HG03460 (cell line): ENCODE measurements around the gene CCSER1.

Experiments used
- ATAC-seq: cut with Tn5 transposase; IDR thresholded peaks from one replicate; pipeline ENCODE4 v1.9.1; 2021; ENCODE audit not compliant: unreplicated experiment

The CCSER1 gene

DNA sequence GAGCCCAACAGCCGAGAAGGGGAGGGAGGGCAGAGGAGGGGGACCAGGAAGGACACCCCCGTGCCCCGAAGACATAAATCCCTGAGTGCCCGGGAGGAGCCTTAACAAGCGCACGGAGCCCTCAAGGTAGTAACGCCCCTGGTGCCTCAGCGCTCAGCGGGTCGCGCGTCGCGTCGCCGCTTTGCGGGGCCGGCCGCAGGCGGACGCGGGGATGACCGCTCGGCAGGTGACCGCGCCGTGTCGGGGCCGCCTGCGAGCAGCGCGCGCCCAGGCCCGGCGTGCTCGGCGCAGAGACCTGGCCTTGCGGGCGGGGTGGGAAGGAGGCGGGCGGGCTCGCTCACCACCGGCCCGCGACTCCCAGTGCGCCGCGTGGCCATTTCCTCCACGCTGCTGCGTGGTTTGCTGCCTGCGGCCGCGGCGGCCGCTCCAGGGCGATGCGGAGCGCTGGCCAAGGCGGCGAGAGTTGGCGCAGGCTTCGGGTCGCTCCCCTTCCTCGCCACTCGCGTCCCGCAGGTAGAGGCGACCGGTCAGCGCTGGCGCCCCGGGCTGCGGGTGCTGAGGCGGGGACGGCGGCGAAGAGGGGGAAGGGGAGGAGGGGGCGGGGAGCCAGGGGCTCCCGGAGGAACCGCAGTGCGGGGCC is 632 bp downstream of the CCSER1 start:
- peak; percentile 23 for ATAC-seq

DNA sequence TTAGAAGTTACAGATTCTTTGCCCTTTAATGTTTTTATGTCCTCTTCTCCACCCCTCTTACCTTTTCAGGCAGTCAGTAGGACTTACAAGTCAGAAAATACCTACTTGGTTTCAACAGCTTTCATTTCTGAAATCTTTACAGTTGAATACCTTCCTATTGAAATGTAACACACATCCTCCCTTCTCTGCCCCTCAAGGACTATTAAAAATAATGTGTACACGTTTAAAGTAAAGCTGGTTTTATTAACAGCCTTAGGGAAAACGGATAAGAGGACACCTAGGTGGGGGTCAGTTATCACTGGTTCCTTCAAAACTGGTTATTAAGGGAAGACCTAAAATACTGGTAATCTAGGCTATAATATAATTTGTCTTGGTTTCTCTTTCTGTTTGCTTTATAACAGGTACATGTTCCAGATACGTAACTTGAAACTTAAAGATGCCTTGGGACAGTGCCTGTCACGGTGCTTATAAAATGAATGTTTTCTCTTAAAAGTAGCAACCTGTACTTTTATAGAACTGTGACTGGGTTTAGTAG is 1.8 kb downstream of the CCSER1 start:
- no peak for ATAC-seq

DNA sequence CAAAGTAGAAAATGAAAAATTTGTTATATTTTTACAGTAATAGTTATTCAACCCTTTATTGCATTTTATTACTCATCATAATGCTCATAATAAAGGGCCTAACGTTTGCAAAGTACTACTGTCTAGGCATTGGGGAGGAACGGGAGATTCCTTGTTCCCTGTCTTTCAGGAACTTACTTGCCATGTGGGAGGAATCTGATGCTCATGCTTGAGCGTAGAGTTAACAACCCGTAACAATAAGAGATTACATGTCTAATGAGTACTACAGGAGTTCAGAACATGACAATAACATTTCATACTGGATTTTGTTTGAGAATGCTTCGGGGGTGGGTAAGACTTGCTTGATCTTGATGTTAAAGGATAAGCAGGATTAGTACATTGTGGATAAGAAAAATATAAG is 2.9 kb downstream of the CCSER1 start:
- no peak for ATAC-seq

DNA sequence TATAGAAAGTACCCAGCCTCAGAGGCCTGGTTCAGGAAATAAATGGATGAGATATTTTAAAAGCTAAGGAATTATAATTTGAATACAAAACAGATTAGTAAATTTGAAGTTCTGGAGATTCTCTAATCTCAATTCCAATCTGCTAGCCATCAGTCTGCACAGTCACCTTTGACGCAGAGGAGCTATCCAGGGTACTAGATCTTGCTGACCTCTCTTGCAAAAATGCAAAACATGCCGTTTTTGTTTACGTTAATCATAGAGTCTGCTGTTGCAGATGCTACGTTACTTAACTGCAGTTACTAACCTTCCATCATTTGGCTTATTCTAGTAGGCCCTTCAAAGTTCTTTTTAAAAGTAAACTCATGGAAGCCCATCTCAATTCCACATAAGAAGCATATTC is 10.4 kb downstream of the CCSER1 start:
- ATAC-seq: no peak

DNA sequence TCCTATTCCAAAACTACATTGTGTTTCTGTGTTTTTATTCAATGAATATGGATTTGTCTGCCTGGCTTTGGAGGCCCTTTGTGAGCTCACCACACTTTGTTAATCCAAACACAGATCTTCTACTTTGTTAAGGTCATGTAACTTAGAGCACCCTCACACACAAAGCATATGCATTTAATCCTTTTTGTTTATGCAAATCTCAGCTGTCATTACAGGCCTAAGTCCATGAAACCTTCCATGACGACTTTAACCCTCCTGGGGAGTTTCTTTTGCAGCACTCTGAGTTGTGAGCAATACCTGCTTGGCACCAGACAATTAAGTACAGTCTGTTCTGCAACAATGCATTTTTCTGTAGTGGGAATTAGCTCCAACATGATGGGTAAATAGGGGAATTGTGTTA is 14.9 kb downstream of the CCSER1 start:
- ATAC-seq: no peak

DNA sequence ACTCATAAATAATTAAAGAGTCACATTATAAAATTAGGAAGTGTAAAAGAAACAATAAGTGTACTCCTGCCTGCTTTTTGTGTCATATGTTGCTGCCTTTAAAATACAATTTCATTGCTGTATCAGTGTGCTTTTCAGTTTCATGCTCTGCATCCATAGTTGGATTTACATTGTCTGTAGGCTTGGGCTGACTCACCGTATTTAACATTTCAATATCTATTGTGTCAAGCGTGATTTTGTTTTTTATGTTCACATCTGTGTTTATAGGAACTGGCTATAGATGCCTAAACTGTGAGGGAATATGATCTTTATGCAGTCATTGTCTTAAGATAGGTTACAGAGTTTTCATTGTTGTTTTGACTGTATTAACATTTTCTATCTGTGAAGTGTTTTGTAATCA is 18.1 kb downstream of the CCSER1 start:
- ATAC-seq: no peak

DNA sequence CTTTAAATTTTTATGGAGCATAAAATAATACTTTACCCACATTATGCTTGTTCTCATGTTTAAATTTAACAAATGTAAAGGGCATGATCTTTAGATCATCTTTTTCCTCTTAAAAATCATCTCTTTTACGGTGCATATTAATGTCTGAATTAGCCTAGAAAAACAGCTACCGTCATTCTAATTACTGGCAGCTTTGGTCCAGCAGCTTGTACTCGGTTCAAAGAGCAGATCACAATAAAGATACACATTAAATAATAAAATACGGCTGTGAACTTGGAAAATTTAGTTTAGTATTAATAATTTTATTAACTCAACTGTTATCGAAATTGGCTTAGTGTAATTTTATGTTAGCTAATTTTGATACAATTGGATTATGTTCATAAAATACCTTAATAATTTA is 19.1 kb downstream of the CCSER1 start:
- ATAC-seq: no peak

DNA sequence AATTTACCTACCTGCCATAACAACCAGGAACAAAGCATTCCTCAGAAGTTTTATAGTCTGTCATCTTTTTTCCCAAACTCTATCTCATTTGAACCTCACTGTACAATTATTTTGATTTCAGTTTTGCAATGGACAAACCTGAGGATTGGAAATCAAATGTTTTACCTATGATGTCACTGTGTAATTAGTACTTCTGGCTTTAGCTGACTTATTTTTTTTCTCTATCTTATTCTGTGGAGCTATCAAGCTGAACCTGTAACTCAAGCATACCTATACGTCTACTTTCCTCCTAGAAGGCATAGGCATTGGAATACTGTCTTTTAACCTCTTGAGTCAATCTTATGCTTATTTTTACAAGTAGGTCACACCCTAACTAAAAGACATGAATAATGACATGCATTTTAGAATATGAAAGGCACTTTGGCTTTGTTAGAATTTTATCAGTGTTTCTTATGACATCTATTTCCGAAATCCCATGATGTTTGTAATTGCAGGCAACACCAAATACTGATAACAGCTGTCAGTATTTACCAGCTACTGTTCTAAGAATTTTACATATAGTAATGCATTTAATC is 21.5 kb downstream of the CCSER1 start:
- ATAC-seq: no peak

DNA sequence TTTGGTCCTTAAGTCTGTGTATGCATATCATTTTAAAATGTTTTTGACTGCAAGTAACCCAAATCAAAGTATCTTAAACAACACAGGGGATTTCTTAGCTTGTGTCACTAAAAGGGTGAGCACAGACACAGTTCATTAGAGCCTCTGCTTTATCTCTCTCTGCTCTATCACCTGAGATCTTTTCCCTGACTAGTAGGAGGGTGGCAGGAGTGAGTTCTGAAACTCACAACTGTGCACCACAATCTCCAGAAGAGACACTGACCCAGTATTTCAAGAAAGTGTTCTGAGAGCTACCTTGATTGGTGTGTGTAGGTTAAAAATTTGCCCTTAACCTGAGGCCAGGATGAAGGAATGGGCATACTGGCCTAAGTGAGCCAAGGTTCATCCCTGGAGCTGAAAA is 24.8 kb downstream of the CCSER1 start:
- no peak for ATAC-seq

DNA sequence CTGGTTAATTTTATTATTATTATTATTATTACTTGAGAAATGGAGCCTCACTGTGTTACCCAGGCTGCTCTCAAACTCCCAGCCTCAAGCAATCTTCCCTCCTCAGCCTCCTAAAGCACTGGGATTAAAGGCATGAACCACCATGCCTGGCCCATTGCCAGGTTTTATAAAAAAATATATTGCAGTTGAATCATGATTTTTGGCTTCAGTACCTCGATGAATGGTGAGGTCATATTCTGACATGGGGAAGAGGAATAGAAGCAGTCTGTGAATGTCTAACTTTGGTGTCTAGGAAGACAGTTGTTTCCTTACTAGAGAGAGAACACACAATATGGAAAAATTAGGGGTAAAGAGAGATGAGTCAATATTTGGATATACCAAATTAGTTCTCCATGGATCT is 32.0 kb downstream of the CCSER1 start:
- no peak for ATAC-seq

DNA sequence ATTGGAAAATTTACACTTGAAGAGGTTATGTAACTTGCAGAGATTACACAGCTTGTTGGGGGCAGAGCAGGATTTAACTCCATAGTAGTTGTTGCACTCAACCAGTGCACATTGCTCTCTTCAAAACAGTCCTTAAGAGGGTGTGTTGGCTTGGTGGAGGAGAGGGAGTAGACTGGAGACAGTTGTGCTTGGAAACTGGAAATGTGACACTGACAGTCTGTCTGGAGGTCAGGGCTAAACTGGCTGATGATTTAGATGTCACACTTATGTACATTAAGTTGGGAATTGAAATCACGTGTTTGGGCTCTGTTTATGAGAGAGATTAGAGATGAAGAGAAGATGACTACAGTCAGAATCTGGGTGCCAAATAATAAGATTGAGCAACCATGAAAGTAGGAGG is 32.9 kb downstream of the CCSER1 start:
- ATAC-seq: no peak

DNA sequence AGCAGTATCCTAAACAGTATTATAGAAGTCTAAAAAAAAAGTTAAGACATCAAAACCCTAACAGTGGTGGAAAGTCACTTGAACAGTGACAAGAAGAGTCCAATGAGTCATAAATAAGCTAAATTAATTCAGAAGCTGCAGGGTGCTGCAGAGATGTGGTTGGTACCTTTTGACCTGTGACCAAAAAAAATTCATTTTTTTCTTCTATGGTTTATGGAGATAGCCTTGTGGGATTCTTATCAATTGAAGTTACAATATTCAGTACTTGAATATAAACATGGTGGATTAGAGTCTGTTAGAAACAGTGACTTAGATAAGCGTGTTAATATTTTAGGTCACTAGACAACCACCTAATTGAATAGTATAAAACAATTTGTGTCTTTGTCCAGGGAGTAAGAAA is 35.4 kb downstream of the CCSER1 start:
- ATAC-seq: no peak

DNA sequence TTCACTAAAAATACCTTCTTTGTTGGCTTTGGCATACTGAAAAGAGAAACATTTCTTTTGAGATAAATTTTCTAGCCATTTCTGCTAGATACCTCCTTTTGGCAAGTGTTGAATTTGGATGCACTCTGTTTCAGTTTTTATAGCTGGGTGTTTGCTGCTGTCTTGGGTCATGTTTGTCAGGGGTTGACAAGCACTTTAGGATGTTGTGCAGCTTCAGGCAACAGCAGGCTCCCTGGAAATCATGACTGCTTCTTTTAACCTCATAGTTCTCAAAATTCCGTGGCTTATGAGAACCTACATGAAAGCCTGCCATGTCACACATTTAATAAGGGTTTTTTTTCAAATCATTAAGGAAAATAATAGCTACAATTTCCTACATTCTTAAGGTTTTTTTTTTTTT is 36.7 kb downstream of the CCSER1 start:
- no peak for ATAC-seq

DNA sequence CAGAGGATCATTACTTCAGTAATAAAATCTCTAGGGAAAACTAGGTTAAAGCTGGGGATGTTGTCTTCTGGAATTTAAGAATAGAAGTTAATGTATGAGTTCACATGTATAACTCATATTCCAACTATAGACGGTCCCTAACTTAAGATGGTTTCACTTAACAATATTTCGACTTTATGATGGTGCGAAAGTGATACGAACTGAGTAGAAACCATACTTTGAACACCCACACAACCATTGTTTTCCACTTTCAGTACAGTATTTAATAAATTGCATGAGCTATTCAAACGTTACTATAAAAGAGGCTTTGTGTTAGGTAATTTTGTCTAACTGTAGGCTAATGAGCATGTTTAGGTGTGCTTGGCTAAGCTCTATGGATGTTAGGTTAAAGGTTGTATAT is 38.7 kb downstream of the CCSER1 start:
- no peak for ATAC-seq

DNA sequence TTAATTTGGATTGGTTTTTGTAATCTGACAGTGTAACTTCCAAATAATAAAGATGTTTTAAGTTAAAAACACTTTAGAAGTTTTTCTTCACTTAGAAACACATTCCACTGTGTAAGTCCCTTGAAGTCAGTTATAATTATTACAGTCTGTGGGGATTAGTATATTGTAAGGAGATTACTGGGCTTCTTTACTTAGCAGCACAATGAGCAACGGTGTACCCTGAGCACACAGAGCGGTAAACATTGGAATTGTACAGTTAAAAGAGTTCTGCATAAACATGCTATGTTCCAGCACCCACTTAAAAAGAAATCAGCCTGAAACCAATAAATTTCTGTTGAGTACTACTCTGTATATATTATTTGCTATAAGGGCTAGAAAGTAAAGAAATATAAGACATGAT is 44.3 kb downstream of the CCSER1 start:
- no peak for ATAC-seq

DNA sequence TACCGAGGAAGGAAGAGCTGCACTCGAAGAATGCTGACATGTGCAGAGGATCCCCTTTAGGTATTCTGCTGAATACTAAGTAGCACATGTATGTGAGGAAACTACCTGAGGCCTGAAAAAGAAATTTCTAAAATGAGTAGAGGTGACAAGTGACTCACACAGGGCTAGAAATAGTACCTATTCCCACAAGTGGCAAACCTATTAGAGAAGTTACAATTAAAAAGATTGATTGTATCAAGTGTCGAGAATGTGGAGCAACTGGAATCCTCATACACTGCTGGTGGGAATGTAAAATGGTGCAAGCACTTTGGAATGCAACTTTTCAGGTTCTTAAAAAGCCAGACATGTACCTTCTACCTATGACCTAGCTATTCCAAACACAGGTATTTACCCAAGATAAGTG is 47.4 kb downstream of the CCSER1 start:
- no peak for ATAC-seq

DNA sequence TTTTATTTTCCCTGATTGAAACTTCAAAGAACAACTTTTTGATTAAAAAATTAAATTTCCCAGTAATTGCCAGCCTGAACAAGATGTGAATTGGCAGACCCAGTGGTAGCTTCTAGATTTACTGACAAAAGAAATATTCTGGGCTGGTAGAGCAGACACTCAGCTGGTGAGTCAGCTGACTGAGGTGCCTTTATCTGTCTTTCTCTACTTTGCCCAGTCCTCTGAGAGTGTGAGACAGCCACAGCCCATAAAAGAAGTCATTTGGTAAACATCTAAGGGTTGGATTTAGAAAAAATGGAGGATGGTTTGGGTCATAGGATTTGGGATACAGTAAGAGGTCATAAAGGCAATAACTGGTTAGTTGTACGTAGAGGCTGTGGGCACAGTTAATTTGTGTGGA is 54.5 kb downstream of the CCSER1 start:
- ATAC-seq: no peak

DNA sequence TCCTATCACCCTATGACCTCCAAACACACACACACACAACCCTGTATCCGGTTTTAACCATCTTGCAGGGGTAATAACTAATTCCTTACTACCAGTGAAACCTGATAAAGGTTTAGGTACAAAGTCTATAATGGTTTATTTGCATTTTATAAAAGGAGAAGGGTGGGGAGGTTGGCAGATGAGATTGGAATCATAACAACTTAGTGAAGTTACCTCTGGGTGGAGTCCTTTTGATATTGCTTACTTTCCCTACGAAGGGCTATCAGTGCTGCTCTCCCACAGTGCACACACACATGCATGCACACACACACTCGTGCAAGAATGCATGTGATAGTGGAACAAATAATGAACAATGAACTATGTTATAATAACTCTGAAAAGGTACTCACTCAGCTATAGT is 56.1 kb downstream of the CCSER1 start:
- ATAC-seq: no peak

DNA sequence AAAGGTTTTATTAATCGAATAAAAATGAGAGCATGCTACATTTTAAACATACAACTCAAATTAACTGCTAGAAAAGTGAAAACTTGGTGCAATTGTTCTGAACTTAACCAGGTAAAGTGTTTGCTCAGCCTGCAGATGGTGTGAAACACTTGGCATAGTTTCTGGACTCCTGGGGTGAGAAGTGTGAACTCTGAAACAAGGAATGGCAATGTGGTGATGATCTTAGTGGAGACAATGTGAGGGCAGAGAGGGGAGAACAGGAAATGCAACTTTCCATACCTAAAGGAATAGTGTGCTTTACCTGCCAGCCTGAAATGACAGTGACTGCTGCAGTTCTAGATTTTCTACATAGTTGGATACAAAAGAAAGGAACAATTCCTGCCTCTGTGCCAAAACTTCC is 57.4 kb downstream of the CCSER1 start:
- no peak for ATAC-seq

DNA sequence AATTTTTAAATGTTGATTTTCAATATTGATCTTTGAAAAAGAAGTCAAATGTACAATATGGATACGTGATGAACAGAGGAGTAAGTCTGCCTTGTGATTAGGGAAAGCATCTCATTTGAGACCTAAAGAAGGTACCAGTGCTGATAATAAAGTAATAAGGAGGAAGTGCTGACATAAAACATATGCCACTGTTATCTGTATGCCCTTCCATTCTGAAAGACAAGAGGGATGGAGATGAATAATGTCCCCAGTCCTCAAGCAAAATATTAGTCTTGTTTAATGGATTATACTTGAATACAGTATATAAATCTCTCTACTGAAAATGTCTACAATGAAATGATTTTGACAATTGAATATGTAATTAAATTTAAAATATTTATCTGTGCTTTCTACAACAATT is 58.2 kb downstream of the CCSER1 start:
- no peak for ATAC-seq

DNA sequence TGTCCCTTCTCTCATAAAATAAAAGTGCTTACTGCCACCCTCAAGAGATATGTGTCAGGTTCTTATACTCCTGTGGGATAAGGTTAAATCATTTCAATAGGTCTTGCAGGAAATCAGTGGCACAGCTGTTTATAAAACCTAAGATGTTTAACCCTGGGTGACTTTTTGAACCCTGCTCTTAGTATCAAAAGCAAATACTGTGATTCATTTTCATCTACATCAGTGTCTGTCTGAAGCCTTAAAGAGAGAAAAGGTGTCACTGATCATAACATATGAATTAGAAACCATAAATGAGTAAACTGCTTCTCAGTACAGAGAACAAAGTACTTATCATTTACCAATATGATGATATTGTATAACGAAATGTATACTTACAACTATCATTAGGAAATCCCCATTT is 59.0 kb downstream of the CCSER1 start:
- no peak for ATAC-seq

DNA sequence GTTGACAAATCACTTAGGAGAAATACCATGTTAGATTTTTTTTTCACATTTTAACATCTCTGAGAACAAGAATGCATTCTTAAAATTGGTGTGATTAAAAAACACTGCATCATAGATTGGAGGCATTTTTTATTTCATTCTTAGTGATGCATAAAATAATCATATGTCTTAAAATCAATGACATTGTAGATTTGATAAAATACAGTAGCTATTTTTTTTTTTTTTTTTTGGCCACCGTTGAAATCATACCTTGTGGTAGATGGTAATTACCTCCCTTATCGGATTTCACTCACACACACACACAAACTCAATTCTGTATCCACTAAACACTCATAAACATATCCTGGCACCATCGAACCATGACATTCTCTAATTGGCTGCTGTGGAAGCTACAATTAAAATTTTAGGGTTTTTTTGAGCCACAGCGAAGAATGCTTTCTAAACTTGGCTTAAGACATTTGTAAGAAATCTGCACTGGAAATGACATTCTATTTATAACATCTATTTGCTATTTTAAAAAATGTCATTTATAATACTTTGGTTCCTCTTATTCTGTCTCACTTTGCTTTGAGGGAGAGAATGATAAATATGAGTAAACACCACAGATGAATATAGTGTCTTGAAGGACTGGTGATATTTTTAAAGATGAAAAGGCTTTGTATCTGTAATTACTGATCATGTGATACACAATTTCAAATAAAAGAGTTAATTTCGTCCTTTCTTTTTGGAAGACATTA is 60.1 kb downstream of the CCSER1 start:
- ATAC-seq: no peak
